NOMO-1 (cell line): ENCODE results near the gene FAM50B.

Experiments used
- DNase-seq, 2 experiments: peaks; one replicate each; lab custom pipeline; 2025; ENCODE audit not compliant: unreplicated experiment in 2 of 2; lab: John Stamatoyannopoulos, UW

The FAM50B gene

GRCh38 chr6:3848925-3849605, at the start of gene FAM50B:
TSS of gene FAM50B (plus strand) at chr6:3849373. CDS start at chr6:3849812, 439 bp downstream.
- DNase-seq = peak; percentile 27 to 31

- no peak for DNase-seq
Observed at GRCh38 chr6:3799719-3800118, 49.5 kb upstream of the FAM50B start.

GRCh38 chr6:3800850-3801591, 48.2 kb upstream of the FAM50B start:
- no peak for DNase-seq

GRCh38 chr6:3801960-3802359, 47.2 kb upstream of the FAM50B start:
- no peak for DNase-seq

GRCh38 chr6:3803627-3804468, 45.3 kb upstream of the FAM50B start:
- no peak for DNase-seq

- no peak for DNase-seq
Observed at GRCh38 chr6:3804964-3805363, 44.2 kb upstream of the FAM50B start.

- no peak for DNase-seq
Observed at GRCh38 chr6:3805448-3806123, 43.6 kb upstream of the FAM50B start.

- no peak for DNase-seq
Observed at GRCh38 chr6:3806169-3806922, 42.8 kb upstream of the FAM50B start.

- no peak for DNase-seq
Observed at GRCh38 chr6:3808199-3808598, 41.0 kb upstream of the FAM50B start.

GRCh38 chr6:3808759-3809514, 40.2 kb upstream of the FAM50B start:
- no peak for DNase-seq

GRCh38 chr6:3809515-3809891, 39.7 kb upstream of the FAM50B start:
- no peak for DNase-seq

GRCh38 chr6:3809982-3810381, 39.2 kb upstream of the FAM50B start:
- no peak for DNase-seq

GRCh38 chr6:3811191-3811590, 38.0 kb upstream of the FAM50B start:
- no peak for DNase-seq

GRCh38 chr6:3812596-3812995, 36.6 kb upstream of the FAM50B start:
- no peak for DNase-seq

- DNase-seq = no peak
Observed at GRCh38 chr6:3813150-3813780, 35.9 kb upstream of the FAM50B start.

GRCh38 chr6:3813918-3814317, 35.3 kb upstream of the FAM50B start:
- DNase-seq = no peak

GRCh38 chr6:3814539-3814938, 34.6 kb upstream of the FAM50B start:
- no peak for DNase-seq

GRCh38 chr6:3816251-3816650, 32.9 kb upstream of the FAM50B start:
- DNase-seq = no peak
